Type B pancreatic cell (in vitro differentiated cells): Measurements from ENCODE around the gene TTN. TPM values are rescaled to one million over a fixed set of nuclear protein-coding genes. Genes with fewer than 3 reads are reported as not detected.

Source experiments
- DNase-seq: peaks from one replicate; pipeline ENCODE4 v3.0.0; 2021; ENCODE audit warnings: mixed read lengths; ENCODE audit not compliant: unreplicated experiment; ENCODE audit errors: extremely low spot score
- H3K27ac Mint-ChIP-seq: 2 replicates; pipeline ENCODE4 v1.8.0; 2021; ENCODE audit warnings: mild to moderate bottlenecking, mixed read lengths
- H3K27me3 Mint-ChIP-seq: 2 replicates; pipeline ENCODE4 v1.8.0; 2021; ENCODE audit warnings: mixed read lengths
- H3K36me3 Mint-ChIP-seq: 2 replicates; pipeline ENCODE4 v1.8.0; 2021; ENCODE audit warnings: mixed read lengths
- H3K4me1 Mint-ChIP-seq: one replicate; pipeline ENCODE4 v1.8.0; 2021; ENCODE audit warnings: mixed read lengths; ENCODE audit not compliant: unreplicated experiment
- H3K4me3 Mint-ChIP-seq: 2 replicates; pipeline ENCODE4 v1.8.0; 2021; ENCODE audit warnings: mild to moderate bottlenecking, mixed read lengths
- H3K9me3 Mint-ChIP-seq: 2 replicates; pipeline ENCODE4 v1.8.0; 2021; ENCODE audit warnings: mixed read lengths
- CTCF ChIP-seq: fragments of 200-600 bp; sonication (generic); conservative IDR thresholded peaks from 2 replicates; pipeline ENCODE4 v1.5.0; 2021; ENCODE audit warnings: antibody characterized with exemption, mild to moderate bottlenecking
- total RNA-seq: library from RNA; stranded (reverse); gene quantifications from 2 replicates; pipeline ENCODE4 v1.2.1, GENCODE V29; 2021; ENCODE audit warnings: low replicate concordance

The TTN gene
- total RNA-seq, 1 donor from 2014 or later: 5.6 TPM

GRCh38 chr2:178844701-178845100 lies 37.5 kb upstream of the TTN start:
- Mint-ChIP-seq H3K36me3 (peaks cover 2% of the 10 kb centered on the region), H3K27ac (no peak overlapping the region), H3K27me3 (peaks cover 13% of the 10 kb centered on the region), H3K9me3 (peaks cover 13% of the 10 kb centered on the region), H3K4me1 (peaks cover 7% of the 10 kb centered on the region), H3K4me3 (no peak overlapping the region)
- no peak for TF ChIP-seq CTCF
- DNase-seq: no peak

- TF ChIP-seq CTCF: no peak
- Mint-ChIP-seq H3K4me3 (no peak overlapping the region), H3K36me3 (peaks cover 3% of the 10 kb centered on the region), H3K27me3 (peaks cover 14% of the 10 kb centered on the region), H3K27ac (no peak overlapping the region), H3K9me3 (peaks cover 14% of the 10 kb centered on the region), H3K4me1 (peaks cover 7% of the 10 kb centered on the region)
- DNase-seq: no peak
Measured at GRCh38 chr2:178844269-178844668, 37.0 kb upstream of the TTN start.

DNA sequence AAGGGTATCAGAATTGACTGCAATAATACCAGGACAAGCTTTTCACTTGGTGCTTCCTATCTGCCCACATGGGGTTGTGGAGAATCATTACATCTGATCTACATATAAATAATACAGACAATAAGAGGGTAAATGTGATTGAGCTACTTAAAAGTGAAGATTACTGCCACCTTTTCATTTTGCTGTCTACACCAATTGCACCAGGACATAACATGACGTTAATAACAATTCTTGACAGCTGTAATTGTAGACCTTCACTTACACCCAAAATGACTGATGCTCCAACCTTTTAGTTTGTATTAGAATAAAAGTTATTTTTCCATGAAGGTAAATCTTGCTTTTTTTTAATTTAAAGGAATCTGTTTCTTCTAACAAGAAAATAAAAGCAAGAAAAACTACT lies 36.5 kb upstream of the TTN start:
- H3K27ac Mint-ChIP-seq: no peak overlapping the region
- H3K27me3 Mint-ChIP-seq: peaks cover 14% of the 10 kb centered on the region
- no peak for DNase-seq
- H3K36me3 Mint-ChIP-seq: peaks cover 3% of the 10 kb centered on the region
- H3K4me3 Mint-ChIP-seq: no peak overlapping the region
- no peak for TF ChIP-seq CTCF
- peaks cover 14% of the 10 kb centered on the region for H3K9me3 Mint-ChIP-seq
- peaks cover 7% of the 10 kb centered on the region for H3K4me1 Mint-ChIP-seq

- TF ChIP-seq CTCF: no peak
- Mint-ChIP-seq H3K9me3 (peaks cover 5% of the 10 kb centered on the region), H3K36me3 (peaks cover 3% of the 10 kb centered on the region), H3K27ac (no peak overlapping the region), H3K27me3 (peaks cover 13% of the 10 kb centered on the region), H3K4me3 (no peak overlapping the region), H3K4me1 (peaks cover 5% of the 10 kb centered on the region)
- DNase-seq: no peak
Measured at GRCh38 chr2:178836807-178837206, 29.6 kb upstream of the TTN start.

DNA sequence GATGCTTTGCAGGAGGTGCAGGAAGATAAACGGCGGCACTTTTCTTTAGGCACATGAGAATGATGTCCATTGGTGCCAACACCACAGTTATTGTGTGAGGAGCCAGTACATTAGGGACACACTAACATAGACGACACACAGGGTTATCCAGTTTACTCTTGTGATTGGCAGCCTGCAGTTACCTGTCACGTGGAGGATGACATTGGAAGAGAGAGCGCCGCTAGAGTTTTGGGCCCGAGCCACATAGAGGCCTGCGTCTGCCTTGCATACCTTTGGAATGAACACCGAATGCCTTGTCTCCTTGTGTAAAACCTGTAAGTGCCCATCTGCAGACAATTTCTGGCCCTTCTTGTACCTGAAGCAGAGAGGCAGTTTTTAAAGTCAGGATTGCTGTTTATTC lies 26.9 kb upstream of the TTN start:
- no peak for TF ChIP-seq CTCF
- no peak overlapping the region for H3K27ac Mint-ChIP-seq
- H3K4me1 Mint-ChIP-seq: peaks cover 8% of the 10 kb centered on the region
- no peak for DNase-seq
- peaks cover 8% of the 10 kb centered on the region for H3K27me3 Mint-ChIP-seq
- H3K36me3 Mint-ChIP-seq: no peaks in the 10 kb centered on the region
- H3K4me3 Mint-ChIP-seq: no peak overlapping the region
- no peaks in the 10 kb centered on the region for H3K9me3 Mint-ChIP-seq

GRCh38 chr2:178833382-178833781 lies 26.2 kb upstream of the TTN start:
- no peak for TF ChIP-seq CTCF
- Mint-ChIP-seq H3K27me3 (peaks cover 6% of the 10 kb centered on the region), H3K9me3 (no peaks in the 10 kb centered on the region), H3K36me3 (no peaks in the 10 kb centered on the region), H3K4me1 (peaks cover 9% of the 10 kb centered on the region), H3K4me3 (no peak overlapping the region), H3K27ac (no peak overlapping the region)
- no peak for DNase-seq
